22Rv1 (cell line): ENCODE results near the gene HCN3.

Experiments used
- H3K27ac ChIP-seq: fragments of 450-650 bp; 2 replicates; pipeline ENCODE4 v1.5.1; 2017
- CTCF ChIP-seq: fragments of 450-650 bp; IDR thresholded peaks from 2 replicates; pipeline ENCODE4 v1.5.1; 2017; ENCODE audit warnings: mild to moderate bottlenecking
- ZFX ChIP-seq: fragments of 450-650 bp; IDR thresholded peaks from 2 replicates; pipeline ENCODE4 v1.6.1; 2017; ENCODE audit warnings: antibody characterized with exemption, borderline replicate concordance

HCN3 gene

GRCh38 chr1:155282488-155283091 lies 5.3 kb downstream of the HCN3 start:
- H3K27ac ChIP-seq, result no peak overlapping the region
- TF ChIP-seq ZFX, result no peak
- no peak for TF ChIP-seq CTCF

GRCh38 chr1:155284476-155284875 lies 7.2 kb downstream of the HCN3 start:
- H3K27ac ChIP-seq, result no peak overlapping the region
- TF ChIP-seq CTCF, result no peak
- no peak for TF ChIP-seq ZFX

GRCh38 chr1:155285063-155285462 lies 7.8 kb downstream of the HCN3 start:
- H3K27ac ChIP-seq, result no peak overlapping the region
- TF ChIP-seq ZFX (no peak), CTCF (no peak)

- TF ChIP-seq CTCF (no peak), ZFX (no peak)
Measured at GRCh38 chr1:155285631-155286044, 8.4 kb downstream of the HCN3 start.

GRCh38 chr1:155286544-155286943 lies 9.3 kb downstream of the HCN3 start:
- no peak overlapping the region for H3K27ac ChIP-seq
- TF ChIP-seq ZFX (no peak), CTCF (no peak)

More at GRCh38 chr1:155285631-155286044, 8.4 kb downstream of the HCN3 start:
- H3K27ac ChIP-seq, result no peak overlapping the region

- H3K27ac ChIP-seq, result no peak overlapping the region
- TF ChIP-seq ZFX, result no peak
- TF ChIP-seq CTCF, result no peak
Measured at GRCh38 chr1:155287987-155288543, 10.8 kb downstream of the HCN3 start.

GRCh38 chr1:155291006-155291405 lies 13.7 kb downstream of the HCN3 start:
- 0 out of 2 replicates have a peak overlapping the region, but pooled peaks have one; percentile 12 for H3K27ac ChIP-seq
